ENCODE results near the gene PER2. TPM values are rescaled to one million over a fixed set of nuclear protein-coding genes. Genes with fewer than 3 reads are reported as not detected.

Gene PER2
- total and polyA plus RNA-seq, 2 of the 13 experiments (the other 11 are each of a cell fraction or from before 2014, with no cell fraction given), result 5.1 to 9.4 TPM

DNA sequence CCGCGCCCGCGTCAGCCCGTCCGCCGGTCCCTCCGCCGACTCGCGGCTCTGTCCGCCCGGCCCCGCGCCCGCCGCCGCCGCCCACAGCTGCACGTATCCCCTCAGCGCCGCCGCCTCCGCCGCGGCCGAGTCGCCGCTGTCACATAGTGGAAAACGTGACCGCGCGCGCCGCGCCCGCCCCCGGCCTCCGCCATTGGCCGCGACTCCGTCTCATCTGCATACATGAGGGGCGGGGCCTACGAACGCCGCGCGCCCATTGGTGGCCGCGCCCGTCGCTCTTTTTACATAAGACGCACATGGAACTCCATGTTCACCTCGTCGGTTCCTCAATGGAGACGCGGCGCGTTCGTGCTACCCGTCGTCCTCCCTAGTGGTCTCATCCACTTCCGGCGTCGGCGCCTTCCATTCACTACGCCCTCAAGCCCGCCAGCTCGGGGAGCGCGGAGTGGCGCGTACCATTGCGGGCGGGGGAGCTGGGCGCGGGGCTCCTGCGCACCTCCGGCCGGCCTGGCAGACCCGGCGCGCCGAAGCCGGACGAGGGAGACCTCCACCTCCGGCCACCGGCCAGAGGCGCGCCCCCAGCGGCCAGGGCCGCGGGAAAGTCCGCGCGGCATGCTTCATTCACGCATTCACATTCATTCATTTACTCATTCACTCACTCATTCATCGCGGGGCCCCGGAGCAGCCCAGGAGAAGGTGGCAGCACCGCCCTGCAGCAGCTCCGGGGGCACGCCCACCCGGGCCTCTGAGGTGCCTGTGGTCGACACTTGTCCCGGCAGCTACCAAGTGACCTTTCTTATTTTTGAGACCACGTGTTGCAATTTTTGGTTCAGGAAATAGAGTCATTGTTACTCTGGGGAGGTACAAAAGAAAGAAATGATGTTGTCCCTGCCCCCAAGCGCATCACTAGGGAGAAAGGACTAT is 502 bp upstream of the PER2 start (continued):
- TF ChIP-seq MTF2 (CRISPR knock-in tag; IDR thresholded peaks at IDR 0.05; ENCODE audit: borderline replicate concordance) (0 out of 2 replicates have a peak, but pooled peaks have one; percentile 77), ZNF749 (CRISPR knock-in tag; IDR thresholded peaks at IDR 0.05; ENCODE audit: borderline replicate concordance) (no peak; the same call in 1 of the 2 replicates), MBD4 (IDR thresholded peaks at IDR 0.05; ENCODE audit: borderline replicate concordance, low read length) (no peak), NR2F1 (CRISPR knock-in tag; IDR thresholded peaks at IDR 0.05) (0 out of 4 replicates have a peak, but pooled peaks of 1 of the 2 experiments have one; percentile 18), ZNF44 (CRISPR knock-in tag; IDR thresholded peaks at IDR 0.05) (peak; percentile 59; the same call in 1 of the 2 replicates), GPN1 (CRISPR knock-in tag; IDR thresholded peaks at IDR 0.05; ENCODE audit: borderline replicate concordance) (no peak), AKAP8 (CRISPR knock-in tag; IDR thresholded peaks at IDR 0.05) (peak; percentile 38; the same call in 1 of the 2 replicates), ELF3 (CRISPR knock-in tag; IDR thresholded peaks at IDR 0.05) (peak; percentile 81), NR2F6 (IDR thresholded peaks at IDR 0.05) (no peak), NR2F6 (CRISPR knock-in tag; IDR thresholded peaks at IDR 0.05) (peak; percentile 35; the same call in 1 of the 2 replicates), ESRRA (CRISPR knock-in tag; IDR thresholded peaks at IDR 0.05; ENCODE audit: low read depth) (peak; percentile 59), RORA (CRISPR knock-in tag; IDR thresholded peaks at IDR 0.05) (no peak), ZNF207 (IDR thresholded peaks at IDR 0.05; ENCODE audit: borderline replicate concordance) (no peak), REXO4 (CRISPR knock-in tag; IDR thresholded peaks at IDR 0.05; ENCODE audit: borderline replicate concordance) (peak; percentile 28; the same call in 1 of the 2 replicates), ZNF83 (CRISPR knock-in tag; IDR thresholded peaks at IDR 0.05; ENCODE audit: borderline replicate concordance) (peak; percentile 45; the same call in 1 of the 2 replicates), MAZ (IDR thresholded peaks at IDR 0.05; ENCODE audit: borderline replicate concordance, low read depth, low read length) (peak; percentile 30; the same call in 1 of the 2 replicates), MAZ (CRISPR knock-in tag; IDR thresholded peaks at IDR 0.05; ENCODE audit: low read depth) (peak; percentile 83; the same call in 1 of the 2 replicates), PCBP2 (optimal IDR thresholded peaks at IDR 0.05; ENCODE audit: low read depth, low read length, poor library complexity, severe bottlenecking) (no peak)
- TF ChIP-seq, protein P1, sequence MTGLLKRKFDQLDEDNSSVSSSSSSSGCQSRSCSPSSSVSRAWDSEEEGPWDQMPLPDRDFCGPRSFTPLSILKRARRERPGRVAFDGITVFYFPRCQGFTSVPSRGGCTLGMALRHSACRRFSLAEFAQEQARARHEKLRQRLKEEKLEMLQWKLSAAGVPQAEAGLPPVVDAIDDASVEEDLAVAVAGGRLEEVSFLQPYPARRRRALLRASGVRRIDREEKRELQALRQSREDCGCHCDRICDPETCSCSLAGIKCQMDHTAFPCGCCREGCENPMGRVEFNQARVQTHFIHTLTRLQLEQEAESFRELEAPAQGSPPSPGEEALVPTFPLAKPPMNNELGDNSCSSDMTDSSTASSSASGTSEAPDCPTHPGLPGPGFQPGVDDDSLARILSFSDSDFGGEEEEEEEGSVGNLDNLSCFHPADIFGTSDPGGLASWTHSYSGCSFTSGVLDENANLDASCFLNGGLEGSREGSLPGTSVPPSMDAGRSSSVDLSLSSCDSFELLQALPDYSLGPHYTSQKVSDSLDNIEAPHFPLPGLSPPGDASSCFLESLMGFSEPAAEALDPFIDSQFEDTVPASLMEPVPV (CRISPR knock-in tag; IDR thresholded peaks at IDR 0.05), result peak; percentile 17; the same call in 1 of the 2 replicates
- TF ChIP-seq, protein P2, sequence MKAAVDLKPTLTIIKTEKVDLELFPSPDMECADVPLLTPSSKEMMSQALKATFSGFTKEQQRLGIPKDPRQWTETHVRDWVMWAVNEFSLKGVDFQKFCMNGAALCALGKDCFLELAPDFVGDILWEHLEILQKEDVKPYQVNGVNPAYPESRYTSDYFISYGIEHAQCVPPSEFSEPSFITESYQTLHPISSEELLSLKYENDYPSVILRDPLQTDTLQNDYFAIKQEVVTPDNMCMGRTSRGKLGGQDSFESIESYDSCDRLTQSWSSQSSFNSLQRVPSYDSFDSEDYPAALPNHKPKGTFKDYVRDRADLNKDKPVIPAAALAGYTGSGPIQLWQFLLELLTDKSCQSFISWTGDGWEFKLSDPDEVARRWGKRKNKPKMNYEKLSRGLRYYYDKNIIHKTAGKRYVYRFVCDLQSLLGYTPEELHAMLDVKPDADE (CRISPR knock-in tag; IDR thresholded peaks at IDR 0.05), result 0 out of 2 replicates have a peak, but pooled peaks have one; percentile 25
- TF ChIP-seq, protein P3, sequence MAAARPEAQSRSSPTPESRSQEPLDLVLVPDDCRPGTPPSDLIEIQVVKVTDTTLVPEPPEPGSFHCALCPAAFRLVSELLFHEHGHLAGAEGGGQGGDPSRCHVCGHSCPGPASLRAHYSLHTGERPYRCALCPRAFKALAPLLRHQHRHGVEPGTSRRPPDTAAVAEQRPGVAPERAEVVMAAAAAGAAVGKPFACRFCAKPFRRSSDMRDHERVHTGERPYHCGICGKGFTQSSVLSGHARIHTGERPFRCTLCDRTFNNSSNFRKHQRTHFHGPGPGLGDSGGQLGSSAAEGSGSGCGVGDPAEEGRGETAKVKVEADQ (CRISPR knock-in tag; IDR thresholded peaks at IDR 0.05; ENCODE audit: borderline replicate concordance), result peak; percentile 37; the same call in 1 of the 2 replicates
- TF ChIP-seq, protein P4, sequence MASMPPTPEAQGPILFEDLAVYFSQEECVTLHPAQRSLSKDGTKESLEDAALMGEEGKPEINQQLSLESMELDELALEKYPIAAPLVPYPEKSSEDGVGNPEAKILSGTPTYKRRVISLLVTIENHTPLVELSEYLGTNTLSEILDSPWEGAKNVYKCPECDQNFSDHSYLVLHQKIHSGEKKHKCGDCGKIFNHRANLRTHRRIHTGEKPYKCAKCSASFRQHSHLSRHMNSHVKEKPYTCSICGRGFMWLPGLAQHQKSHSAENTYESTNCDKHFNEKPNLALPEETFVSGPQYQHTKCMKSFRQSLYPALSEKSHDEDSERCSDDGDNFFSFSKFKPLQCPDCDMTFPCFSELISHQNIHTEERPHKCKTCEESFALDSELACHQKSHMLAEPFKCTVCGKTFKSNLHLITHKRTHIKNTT (CRISPR knock-in tag; IDR thresholded peaks at IDR 0.05), result no peak
